ENCODE measurements around the gene PTPRN2.
"Not testable (repeated sequence)": the region's sequence is repeated elsewhere in the genome, so short reads cannot be mapped to it uniquely, and the experiment has no call there.

PTPRN2 gene

GRCh38 chr7:157952050-157952667, 635.5 kb downstream of the PTPRN2 start:
- DNase-seq = no peak

GRCh38 chr7:157951300-157952049, 636.1 kb downstream of the PTPRN2 start:
- no peak for DNase-seq

GRCh38 chr7:157949711-157950110, 637.9 kb downstream of the PTPRN2 start:
- no peak for DNase-seq

DNA sequence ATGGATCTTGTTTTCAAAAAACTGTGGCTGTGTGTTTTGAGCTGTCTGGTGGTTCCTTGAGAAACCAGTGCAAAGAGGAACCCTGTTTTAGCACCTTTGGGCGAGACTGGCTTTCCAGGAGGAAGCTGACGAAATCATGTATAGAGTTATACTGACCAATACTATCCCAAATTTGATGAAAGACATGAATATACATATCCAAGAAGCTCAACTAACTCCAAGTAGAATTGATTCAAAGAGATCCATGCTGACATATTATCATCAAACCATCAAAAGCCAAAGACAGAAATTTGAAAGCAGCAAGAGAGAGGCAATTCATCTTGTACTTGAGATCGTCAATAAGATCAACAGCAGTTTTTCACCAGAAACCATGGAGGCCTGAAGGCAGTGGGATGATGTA, 640.1 kb downstream of the PTPRN2 start:
- DNase-seq = no peak

DNA sequence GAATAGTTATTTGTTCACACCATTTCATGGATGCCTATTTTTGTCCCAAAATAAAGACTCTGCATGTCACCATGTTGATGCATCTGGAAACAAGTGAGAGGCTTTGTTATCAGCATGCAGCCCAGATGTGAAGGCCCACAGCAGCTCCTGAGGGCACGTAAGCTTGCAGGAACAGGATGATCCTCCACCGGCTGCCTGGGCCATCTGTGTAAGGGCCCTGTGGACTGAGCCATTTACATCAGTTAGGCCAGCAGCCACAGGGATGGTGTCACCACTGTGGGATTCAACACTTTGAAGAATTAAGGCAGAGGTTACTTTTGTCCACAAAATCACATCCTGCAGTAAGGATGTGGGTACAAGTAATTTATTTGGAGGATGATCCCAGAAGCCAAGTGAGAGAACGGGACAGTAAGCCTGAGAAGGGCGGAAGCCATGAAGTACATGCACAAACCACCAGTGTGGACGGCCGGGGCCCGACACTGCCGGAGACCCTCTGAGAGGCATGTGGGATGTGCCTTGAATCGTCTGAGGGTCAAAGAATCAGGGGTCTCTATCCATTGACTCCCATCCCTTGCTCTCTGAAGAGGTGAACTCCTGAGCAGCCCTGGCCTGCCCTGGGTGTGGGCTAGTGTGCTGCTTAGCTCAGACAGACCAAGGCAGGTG, 641.1 kb downstream of the PTPRN2 start:
- DNase-seq = no peak

DNA sequence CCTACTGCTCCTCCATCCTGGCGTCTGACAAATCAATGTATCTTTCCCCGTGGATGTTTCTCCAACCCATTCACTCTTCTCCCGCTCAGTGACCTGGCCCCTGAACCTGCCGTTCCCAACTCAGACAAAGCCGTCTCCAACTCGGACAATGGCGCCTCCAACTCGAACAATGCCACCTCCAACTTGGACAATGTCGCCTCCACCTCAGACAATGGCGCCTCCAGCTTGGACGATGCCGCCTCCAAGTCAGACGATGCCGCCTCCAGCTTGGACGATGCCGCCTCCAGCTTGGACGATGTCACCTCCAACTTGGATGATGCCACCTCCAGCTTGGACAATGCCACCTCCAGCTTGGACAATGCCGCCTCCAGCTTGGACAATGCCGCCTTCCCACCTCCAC, 642.2 kb downstream of the PTPRN2 start:
- DNase-seq = no peak

DNA sequence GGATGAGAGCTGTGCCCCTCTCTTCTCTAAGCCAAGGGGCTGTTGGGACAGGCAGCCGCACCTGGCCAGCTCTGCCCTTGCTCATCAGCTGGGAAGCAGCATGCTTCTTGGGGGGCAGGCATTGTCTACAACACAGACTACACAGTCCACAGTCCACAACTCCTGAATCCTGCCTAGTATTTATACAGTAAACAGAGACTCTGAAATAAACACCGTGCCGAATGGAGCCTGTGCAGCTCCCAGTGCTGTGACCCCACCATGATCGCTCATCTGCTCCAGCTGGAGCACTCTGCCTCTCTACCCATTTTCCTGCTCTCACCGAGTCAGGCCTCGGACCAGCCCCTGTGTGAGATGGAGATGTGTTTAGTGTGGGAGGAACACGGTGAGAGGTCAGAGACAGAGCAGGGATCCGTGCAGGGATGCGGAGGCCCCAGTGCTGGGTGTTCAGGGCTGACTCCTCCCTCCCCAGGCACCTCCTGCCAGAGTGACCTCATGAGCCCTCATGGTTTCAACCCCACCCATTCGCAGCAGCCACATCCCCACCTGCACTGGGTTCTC, 642.8 kb downstream of the PTPRN2 start:
- no peak for DNase-seq

GRCh38 chr7:157944051-157944450, 643.6 kb downstream of the PTPRN2 start:
- no peak for DNase-seq

DNA sequence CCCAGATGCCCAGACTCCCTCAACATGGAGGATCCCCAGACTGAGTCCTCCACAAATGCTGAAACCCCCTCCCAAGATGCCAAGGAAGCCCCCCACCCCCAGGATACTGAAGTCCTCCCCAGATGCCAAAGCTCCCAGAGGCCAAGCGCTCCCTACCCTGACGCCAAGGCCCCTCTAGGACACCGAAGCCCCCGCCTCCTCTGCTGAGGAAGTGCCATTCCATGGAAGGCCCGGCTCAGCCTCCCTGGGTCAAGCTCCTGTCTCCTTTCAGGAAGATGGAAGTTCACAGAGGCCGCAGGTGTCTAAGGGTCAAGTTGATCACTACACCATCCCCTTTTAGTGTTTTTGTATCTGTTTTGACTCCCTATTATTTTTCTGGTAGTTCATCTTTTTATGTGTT, 644.1 kb downstream of the PTPRN2 start:
- no peak for DNase-seq

DNA sequence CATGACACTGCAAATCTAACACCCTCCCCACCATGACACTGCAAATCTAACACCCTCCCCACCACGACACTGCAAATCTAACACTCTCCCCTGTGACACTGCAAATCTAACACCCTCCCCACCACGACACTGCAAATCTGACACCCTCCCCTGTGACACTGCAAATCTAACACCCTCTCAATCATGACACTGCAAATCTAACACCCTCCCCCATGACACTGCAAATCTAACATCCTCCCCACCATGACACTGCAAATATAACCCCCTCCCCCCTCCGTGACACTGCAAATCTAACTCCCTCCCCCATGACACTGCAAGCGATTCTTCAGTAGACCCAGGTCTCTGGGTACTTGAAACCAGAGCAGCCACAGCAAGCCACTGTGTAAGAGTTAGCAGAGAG, 646.4 kb downstream of the PTPRN2 start:
- DNase-seq = no peak

- no peak for DNase-seq
These were observed 647.1 kb downstream of the PTPRN2 start for GRCh38 chr7:157940497-157940896.

DNA sequence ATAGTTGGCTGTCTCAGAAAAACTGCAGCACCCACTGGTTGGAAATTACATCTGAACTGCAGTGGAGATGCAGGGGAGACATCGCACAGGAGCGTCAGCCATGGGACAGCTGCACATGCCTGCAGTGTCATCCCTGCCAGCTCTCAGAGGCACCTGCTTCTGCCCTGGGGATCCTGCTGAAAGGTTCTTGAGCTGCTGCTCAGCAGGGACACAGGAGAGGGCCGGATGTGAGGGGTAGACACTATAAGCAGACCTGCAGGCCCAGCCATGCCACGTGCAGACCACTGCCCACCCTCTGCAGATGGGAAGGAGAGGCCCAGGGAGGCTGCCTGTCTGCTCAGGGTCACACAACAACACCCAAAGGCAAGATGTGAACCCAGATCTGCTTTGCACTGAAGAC, 649.4 kb downstream of the PTPRN2 start:
- DNase-seq = no peak

GRCh38 chr7:157937406-157937805, 650.2 kb downstream of the PTPRN2 start:
- no peak for DNase-seq

- no peak for DNase-seq
These were observed 650.6 kb downstream of the PTPRN2 start for GRCh38 chr7:157936976-157937375.

GRCh38 chr7:157935721-157936120, 651.9 kb downstream of the PTPRN2 start:
- not testable (repeated sequence) for DNase-seq

- not testable (repeated sequence) for DNase-seq
These were observed 654.1 kb downstream of the PTPRN2 start for GRCh38 chr7:157933219-157934155.

GRCh38 chr7:157932498-157933218, 655.0 kb downstream of the PTPRN2 start:
- DNase-seq = no peak

DNA sequence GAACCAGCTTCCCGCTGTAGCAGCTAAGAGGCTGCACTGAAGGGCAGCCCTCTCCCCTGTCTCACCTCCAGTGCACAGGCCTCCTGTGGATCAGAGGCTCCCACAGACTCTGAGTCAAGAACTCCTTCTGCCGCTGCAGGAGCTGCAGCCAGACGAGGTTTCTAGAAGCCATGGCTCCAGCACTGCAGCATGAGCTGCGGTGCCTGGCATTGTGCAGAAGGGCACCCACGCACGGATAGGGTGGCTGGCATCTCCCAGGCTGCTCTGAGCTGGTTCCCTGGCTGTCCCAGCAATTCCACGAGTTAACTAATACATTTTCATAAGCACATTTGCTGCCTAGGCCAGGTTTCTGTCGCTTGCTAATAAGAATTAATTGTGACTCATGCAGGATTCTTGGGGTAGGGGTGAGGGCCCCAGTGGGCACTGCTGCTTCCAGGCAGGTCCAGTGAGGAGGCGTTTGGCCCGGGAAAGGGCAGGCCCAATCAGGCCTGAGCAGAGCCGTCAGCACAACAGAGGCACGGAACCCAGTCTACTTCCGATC, 656.6 kb downstream of the PTPRN2 start:
- no peak for DNase-seq

DNA sequence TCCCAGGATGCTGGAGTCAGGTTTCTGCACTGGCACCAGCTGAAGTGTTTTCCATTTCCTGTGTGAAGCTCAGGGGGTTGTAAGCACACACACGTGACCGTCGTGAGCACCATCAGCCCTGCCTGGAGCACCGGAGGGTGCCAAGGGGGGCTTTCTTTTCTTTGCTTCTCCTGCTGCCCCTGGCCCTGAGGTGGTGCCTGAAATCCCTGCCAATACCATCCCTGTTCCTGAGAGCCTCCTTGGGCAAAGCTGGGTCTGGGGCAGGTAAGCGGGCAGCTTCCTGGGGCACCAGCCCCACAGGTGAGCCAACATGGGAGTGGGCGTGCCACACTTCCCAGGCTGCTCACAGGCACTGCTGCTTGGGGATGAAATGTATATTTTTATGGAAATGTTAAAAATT, 657.2 kb downstream of the PTPRN2 start:
- DNase-seq = no peak

- DNase-seq = no peak
These were observed 658.0 kb downstream of the PTPRN2 start for GRCh38 chr7:157929671-157930070.

GRCh38 chr7:157928808-157929425, 658.7 kb downstream of the PTPRN2 start:
- DNase-seq = no peak
